Activated CD8-positive, alpha-beta memory T cell treated with anti-CD3 and anti-CD28 coated beads, Interleukin-2, amount 50 U/mL, for 24 hours (primary cell): ENCODE measurements around the gene TENM4.

ENCODE experiments used
- DNase-seq: peaks from one replicate; pipeline ENCODE4 v3.0.0-alpha.2; 2020; ENCODE audit errors: extremely low read depth

Gene TENM4

DNA sequence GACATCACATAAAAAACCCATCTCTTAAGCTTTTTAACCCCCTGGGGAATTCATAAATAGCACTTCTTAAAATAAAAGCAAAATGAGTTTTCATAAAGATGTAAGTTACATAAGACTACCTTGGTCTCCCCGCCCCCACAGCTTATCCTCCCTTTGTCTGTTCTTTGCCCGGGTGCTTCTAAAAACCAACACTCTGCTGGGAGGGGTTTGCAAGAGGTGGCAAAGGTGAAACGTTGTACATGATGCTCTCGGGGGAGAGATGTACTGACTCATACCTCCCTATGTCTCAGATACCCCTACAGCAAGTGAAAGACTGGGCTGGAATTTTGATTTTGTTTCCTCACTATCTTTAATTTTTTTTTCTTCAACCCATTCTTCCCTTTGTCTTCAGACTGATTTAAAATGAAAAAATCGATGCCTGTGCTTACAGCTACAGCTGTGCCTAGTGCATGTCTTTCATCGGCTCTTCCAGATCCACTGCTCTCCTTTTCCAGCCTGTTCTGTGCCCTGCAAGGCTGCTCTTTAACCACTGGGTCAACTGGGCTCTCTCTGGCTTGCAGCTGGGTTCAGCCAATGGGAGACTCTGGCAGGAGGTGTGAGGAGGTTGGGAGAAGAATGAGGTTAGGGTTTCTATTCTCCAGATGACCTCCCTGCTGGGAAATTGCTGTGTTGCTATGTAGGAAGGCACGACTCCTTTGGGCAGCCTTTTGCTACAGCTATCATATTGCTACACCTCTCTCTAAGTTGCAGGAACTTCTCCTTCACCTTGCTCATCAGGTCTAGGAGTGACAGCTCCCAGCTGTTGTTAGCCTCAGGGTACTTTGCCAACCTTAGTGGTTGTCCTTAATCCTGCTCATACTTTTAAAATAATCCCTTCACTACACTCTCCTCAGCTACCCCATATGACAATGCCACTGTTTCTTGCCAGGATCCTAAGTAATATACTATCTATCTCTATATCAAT is 266.5 kb downstream of the TENM4 start:
- no peak for DNase-seq

DNA sequence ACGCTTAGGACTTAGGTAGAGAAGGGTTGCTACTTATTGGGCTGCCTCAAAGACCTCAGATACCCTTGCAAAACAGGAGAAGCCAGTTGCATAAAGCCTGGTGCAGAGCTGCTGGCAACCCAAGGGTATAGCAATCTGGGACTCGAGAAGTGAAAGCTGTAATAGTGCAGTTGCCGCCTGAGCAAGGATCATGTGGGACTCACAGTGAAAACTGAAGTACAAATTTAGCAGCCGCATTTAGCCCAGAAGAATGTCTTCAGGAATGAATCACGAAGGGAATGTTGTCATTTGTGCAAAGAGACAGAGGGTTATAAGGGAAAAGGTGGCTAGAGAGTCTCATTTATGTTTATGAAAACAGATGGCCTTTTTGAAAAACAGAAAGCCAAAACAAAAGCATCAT is 267.2 kb downstream of the TENM4 start:
- no peak for DNase-seq

DNA sequence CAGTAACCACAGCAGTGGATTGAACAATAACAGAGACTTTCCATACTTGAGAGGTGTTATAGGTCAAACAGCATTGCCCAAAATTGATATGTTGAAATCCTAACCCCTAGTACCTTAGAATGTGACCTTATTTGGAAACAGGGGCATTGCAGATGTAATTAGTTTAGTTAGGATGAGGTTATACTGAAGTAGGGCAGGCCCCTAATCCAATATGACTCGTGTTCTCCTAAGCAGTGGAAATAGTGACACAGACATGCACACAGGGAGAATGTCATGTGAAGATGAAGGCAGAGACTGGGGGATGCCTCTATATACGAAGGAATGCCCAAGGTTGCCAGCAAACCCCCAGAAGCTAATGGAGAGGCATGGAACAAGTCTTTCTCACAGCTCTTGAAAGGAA is 270.5 kb downstream of the TENM4 start:
- DNase-seq: no peak

- no peak for DNase-seq
Observed at GRCh38 chr11:79168530-79169110, 272.2 kb downstream of the TENM4 start.

- DNase-seq: no peak
Observed at GRCh38 chr11:79167510-79168188, 273.2 kb downstream of the TENM4 start.

- DNase-seq: no peak
Observed at GRCh38 chr11:79165908-79166307, 274.9 kb downstream of the TENM4 start.

GRCh38 chr11:79160791-79161403 is 279.9 kb downstream of the TENM4 start:
- no peak for DNase-seq

GRCh38 chr11:79159657-79160450 is 281.0 kb downstream of the TENM4 start:
- no peak for DNase-seq

DNA sequence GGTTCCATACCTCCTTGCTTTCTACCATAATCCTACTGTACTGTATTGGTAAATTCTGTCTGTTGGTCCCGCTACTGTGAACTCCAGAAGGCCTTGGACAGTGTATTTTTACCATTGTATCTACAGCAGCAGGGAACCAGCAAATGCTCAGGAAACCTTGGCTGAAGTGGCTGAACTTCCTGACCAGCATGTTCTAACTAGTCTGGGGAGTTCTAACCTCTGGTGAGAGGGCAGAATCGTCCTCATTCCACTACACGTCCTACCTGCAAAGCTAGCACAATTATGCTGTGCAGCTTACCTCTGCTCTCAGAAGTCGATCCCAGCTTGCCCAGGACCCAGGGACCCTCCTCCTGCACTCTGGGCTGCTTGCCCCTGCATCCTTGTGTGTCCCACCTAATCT is 283.1 kb downstream of the TENM4 start:
- no peak for DNase-seq

DNA sequence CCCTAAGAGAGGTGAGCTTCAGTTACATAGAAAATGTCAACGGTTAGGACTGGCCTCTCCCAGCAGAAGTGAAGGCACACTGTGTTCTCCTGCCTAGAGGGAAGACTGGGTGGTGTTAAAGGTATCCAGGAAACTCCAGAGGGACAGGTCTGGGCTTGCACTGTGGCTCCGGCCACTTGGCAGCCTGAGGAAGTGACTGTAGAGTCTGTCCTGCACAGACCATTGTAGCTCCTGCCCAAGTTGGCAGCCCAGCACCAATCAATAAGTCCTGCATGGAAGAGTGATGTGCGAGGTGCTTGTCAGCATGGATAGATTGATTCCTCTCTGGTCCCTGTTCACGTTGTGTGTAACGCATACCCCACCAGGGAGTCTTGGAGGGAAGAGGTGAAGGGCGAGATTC is 284.8 kb downstream of the TENM4 start:
- no peak for DNase-seq

GRCh38 chr11:79155237-79155636 is 285.6 kb downstream of the TENM4 start:
- DNase-seq: no peak

- DNase-seq: no peak
Observed at GRCh38 chr11:79152511-79152910, 288.3 kb downstream of the TENM4 start.

GRCh38 chr11:79151396-79151795 is 289.4 kb downstream of the TENM4 start:
- no peak for DNase-seq

DNA sequence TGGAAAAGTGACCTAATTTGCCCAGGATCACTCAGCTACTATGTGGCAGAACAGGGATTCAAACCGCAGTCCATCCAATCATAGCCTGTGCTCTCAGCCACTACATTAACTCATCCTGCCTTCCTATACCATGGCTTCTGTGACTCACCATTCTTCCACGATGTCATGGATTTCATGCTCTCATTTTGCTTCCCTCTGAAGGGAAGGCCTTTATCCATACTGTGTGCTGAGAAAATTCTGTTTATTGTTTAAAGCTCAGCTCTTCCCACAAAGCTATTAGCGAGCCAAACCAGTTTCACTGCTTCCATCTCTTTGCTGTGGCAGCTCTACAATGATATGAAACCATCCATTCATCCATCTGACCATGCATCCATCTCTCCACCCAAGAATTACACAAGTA is 289.9 kb downstream of the TENM4 start:
- DNase-seq: no peak

GRCh38 chr11:79150320-79150719 is 290.5 kb downstream of the TENM4 start:
- no peak for DNase-seq

DNA sequence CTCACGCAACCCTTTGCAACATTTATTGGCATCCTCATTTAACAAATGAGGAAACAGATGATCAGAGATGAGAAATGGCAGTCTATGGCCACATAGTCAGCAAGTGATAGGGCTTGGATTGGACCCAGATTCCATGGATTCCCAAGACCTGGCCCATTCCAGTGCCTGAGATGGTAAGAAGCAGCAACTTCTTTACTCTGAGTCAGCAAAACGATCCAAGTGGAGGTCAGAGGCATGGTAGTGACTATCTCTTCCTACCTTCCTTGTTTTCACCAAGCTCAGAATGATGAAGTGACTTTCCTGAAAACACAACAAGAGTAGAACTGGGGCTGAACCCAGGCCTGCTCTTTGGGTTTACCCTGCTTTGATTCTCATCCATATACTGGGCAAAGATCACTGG is 293.1 kb downstream of the TENM4 start:
- no peak for DNase-seq

- no peak for DNase-seq
Observed at GRCh38 chr11:79147011-79147410, 293.8 kb downstream of the TENM4 start.

- DNase-seq: no peak
Observed at GRCh38 chr11:79139900-79140299, 300.9 kb downstream of the TENM4 start.

GRCh38 chr11:79129702-79130101 is 311.1 kb downstream of the TENM4 start:
- no peak for DNase-seq

- no peak for DNase-seq
Observed at GRCh38 chr11:79128291-79128690, 312.5 kb downstream of the TENM4 start.

DNA sequence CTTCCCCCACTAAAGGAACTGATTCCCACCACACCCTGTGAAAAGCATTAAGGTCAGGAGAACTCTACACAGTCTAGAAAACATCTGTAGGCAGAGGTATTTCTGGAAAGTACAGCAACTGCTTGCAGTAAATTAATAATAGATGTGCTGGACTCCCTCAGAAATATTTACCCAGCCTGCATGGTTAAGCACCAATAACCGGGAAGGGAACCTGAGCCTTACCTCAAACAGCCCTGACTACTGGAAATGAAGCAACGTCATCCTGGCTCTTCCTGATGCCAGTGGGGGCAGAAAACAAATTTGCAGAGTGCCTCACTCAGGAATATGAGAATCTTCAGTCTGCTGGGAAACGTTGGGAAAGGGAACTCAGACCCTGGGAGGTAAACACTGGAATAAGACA is 318.1 kb downstream of the TENM4 start:
- no peak for DNase-seq
